B cell (primary cell): ENCODE measurements around the gene CDH12. TPM values are rescaled to one million over a fixed set of nuclear protein-coding genes. Genes with fewer than 3 reads are reported as not detected.

ENCODE experiments used
- ATAC-seq: fragments of 200-7000 bp; cut with Tn5 transposase; one replicate; pipeline ENCODE4 v1.10.0; 2021; ENCODE audit warnings: low read depth, mild to moderate bottlenecking, moderate number of reproducible peaks, moderate library complexity
- CTCF ChIA-PET: fragments of 350-600 bp; sonication (Branson Sonifier 250); formaldehyde crosslinking; loops from one replicate; lab custom pipeline; 2021; ENCODE audit warnings: antibody characterized with exemption, inconsistent platforms; lab: Charles Lee
- POLR2A ChIA-PET: fragments of 350-600 bp; sonication (Branson Sonifier 250); formaldehyde crosslinking; loops from one replicate; lab custom pipeline; 2021; ENCODE audit warnings: antibody characterized with exemption; lab: Charles Lee
- DNase-seq: peaks from one replicate; pipeline ENCODE4 v3.0.0; 2013
- H2AFZ ChIP-seq: 2 replicates; pipeline ENCODE4 v1.6.1; 2012; ENCODE audit warnings: mild to moderate bottlenecking, low read depth, low read length; ENCODE audit not compliant: insufficient read depth, poor library complexity, severe bottlenecking
- H3K27ac ChIP-seq, 2 donors: 1 replicate in 1 of 2; 2 replicates in 1 of 2; pipeline ENCODE4 v1.5.1; 2012 to 2013; ENCODE audit warnings: low read length in 2 of 2, mild to moderate bottlenecking in 2 of 2, moderate library complexity in 1 of 2
- H3K27me3 ChIP-seq, 4 experiments: fragments of 200-600 bp in 1 of 4; sonication (generic) in 1 of 4; replicated peaks in 1 of 4; 1 replicate in 2 of 4; 2 replicates in 2 of 4; pipeline versions ENCODE4 v1.6.1 to v1.7.0; 2013 to 2016; ENCODE audit warnings: low read length in 3 of 4, mild to moderate bottlenecking in 2 of 4, mixed read lengths in 1 of 4, moderate library complexity in 1 of 4; ENCODE audit not compliant: insufficient read depth in 4 of 4, control insufficient read depth in 3 of 4; ENCODE audit errors: control extremely low read depth in 1 of 4
- H3K36me3 ChIP-seq, 2 experiments: replicated peaks in 1 of 2; 1 replicate in 1 of 2; 2 replicates in 1 of 2; pipeline versions ENCODE4 v1.6.1 to v1.7.1; 2013; ENCODE audit warnings: low read length in 1 of 2; ENCODE audit not compliant: insufficient read depth in 2 of 2, control insufficient read depth in 1 of 2; ENCODE audit errors: control extremely low read depth in 1 of 2, extremely low read depth in 1 of 2
- H3K4me1 ChIP-seq, 2 donors: fragments of 200-600 bp in 1 of 2; sonication (generic) in 1 of 2; 1 replicate in 1 of 2; 2 replicates in 1 of 2; pipeline versions ENCODE4 v1.5.1 to v1.6.1; 2013 to 2017; ENCODE audit warnings: low read length in 2 of 2; ENCODE audit not compliant: control insufficient read depth in 2 of 2, insufficient read depth in 2 of 2
- H3K4me2 ChIP-seq: replicated peaks from 2 replicates; pipeline ENCODE3; 2012; ENCODE audit warnings: mild to moderate bottlenecking, low read depth, low read length; ENCODE audit not compliant: poor library complexity, severe bottlenecking
- H3K4me3 ChIP-seq, 5 experiments: fragments of 200-600 bp in 1 of 5; sonication (generic) in 1 of 5; 1 replicate in 3 of 5; 2 replicates in 2 of 5; pipeline versions ENCODE4 v1.5.1 to v1.7.0; 2011 to 2016; ENCODE audit warnings: low read length in 4 of 5, mild to moderate bottlenecking in 4 of 5, low read depth in 2 of 5, control low read depth in 1 of 5, moderate library complexity in 1 of 5; ENCODE audit not compliant: insufficient read depth in 1 of 5; ENCODE audit errors: control extremely low read depth in 1 of 5, extremely low read depth in 1 of 5
- H3K79me2 ChIP-seq: fragments of 200-600 bp; sonication (generic); one replicate; pipeline ENCODE4 v1.6.0; 2016; ENCODE audit warnings: low read length; ENCODE audit not compliant: control insufficient read depth, insufficient read depth
- H3K9ac ChIP-seq: fragments of 200-600 bp; sonication (generic); 2 replicates; pipeline ENCODE4 v1.6.1; 2017; ENCODE audit warnings: mild to moderate bottlenecking, low read length, moderate library complexity
- H3K9me3 ChIP-seq, 3 donors: one replicate each; pipeline versions ENCODE4 v1.6.1 to v1.7.1; 2013; ENCODE audit warnings: low read length in 2 of 3; ENCODE audit not compliant: control insufficient read depth in 2 of 3, insufficient read depth in 1 of 3; ENCODE audit errors: control extremely low read depth in 1 of 3
- H4K20me1 ChIP-seq: 2 replicates; pipeline ENCODE4 v1.6.0; 2012; ENCODE audit warnings: mild to moderate bottlenecking, low read length; ENCODE audit not compliant: insufficient read depth, control insufficient read depth, poor library complexity, severe bottlenecking
- H3K27ac Mint-ChIP-seq: one replicate; pipeline ENCODE4 v1.8.0; 2021; ENCODE audit warnings: mixed read lengths
- H3K27me3 Mint-ChIP-seq: one replicate; pipeline ENCODE4 v1.8.0; 2021; ENCODE audit warnings: mixed read lengths
- H3K4me1 Mint-ChIP-seq: one replicate; pipeline ENCODE4 v1.8.0; 2021; ENCODE audit warnings: mixed read lengths
- H3K4me3 Mint-ChIP-seq: one replicate; pipeline ENCODE4 v1.8.0; 2021; ENCODE audit warnings: mixed read lengths
- H3K9me3 Mint-ChIP-seq: one replicate; pipeline ENCODE4 v1.8.0; 2022; ENCODE audit warnings: mixed read lengths; ENCODE audit not compliant: insufficient read depth
- CTCF ChIP-seq: fragments of 200-600 bp; IDR thresholded peaks from one replicate; pipeline ENCODE4 v1.8.0; 2022; ENCODE audit warnings: antibody characterized with exemption, mild to moderate bottlenecking
- EZH2 ChIP-seq: IDR thresholded peaks from 2 replicates; pipeline ENCODE4 v1.6.1; 2012; ENCODE audit warnings: borderline replicate concordance, low read depth, mild to moderate bottlenecking, moderate library complexity, low read length; ENCODE audit not compliant: insufficient read depth, poor library complexity, severe bottlenecking
- WGBS: methylation state at CpG from one replicate; pipeline ENCODE4 v1.1.5; 2013; ENCODE audit warnings: missing lambda C conversion rate; ENCODE audit not compliant: insufficient coverage; 5-methylcytosine and 5-hydroxymethylcytosine counted together
- intact Hi-C: fragments of 100-400 bp; cut with micrococcal nuclease; formaldehyde crosslinking; loops from one replicate; pipeline ENCODE4 v1.10.0; 2022
- polyA plus RNA-seq: library from polyadenylated mRNA; depleted of rRNA; stranded (reverse); fragments of >200 nt; gene quantifications from 2 replicates; pipeline ENCODE4 v1.2.3, GENCODE V29; 2012
- total RNA-seq, 2 donors: library from RNA; stranded (reverse); fragments of 120-200 nt in 1 of 2; gene quantifications; 1 replicate in 1 of 2; 2 replicates in 1 of 2; pipeline versions ENCODE4 v1.2.3 to v1.2.4, GENCODE V29; 2013 to 2022

The CDH12 gene
- total and polyA plus RNA-seq, 2 donors (not counting 1 experiment from before 2014, with no cell fraction given), result not detected

GRCh38 chr5:22539762-22540161 lies 313.4 kb downstream of the CDH12 start:
- POLR2A ChIA-PET, result no interaction called here
- Mint-ChIP-seq H3K4me1 (no peaks in the 10 kb centered on the region), H3K27ac (no peak overlapping the region), H3K4me3 (no peak overlapping the region), H3K9me3 (no peaks in the 10 kb centered on the region), H3K27me3 (no peaks in the 10 kb centered on the region)
- no peak for ATAC-seq
- no peaks in the 10 kb centered on the region for H4K20me1 ChIP-seq
- TF ChIP-seq EZH2 (no peak), CTCF (no peak)
- no peak overlapping the region for H3K4me3 ChIP-seq
- H3K9ac ChIP-seq, result no peak overlapping the region
- no peak overlapping the region for H3K27ac ChIP-seq
- intact Hi-C loops, result no loop called here
- CTCF ChIA-PET, result no interaction called here
- DNase-seq, result no peak
- no peaks in the 10 kb centered on the region for H3K27me3 ChIP-seq
- no CpG with 5 or more reads among the region's 1 CpG for WGBS
- no peaks in the 10 kb centered on the region for H3K79me2 ChIP-seq
- no peak overlapping the region for H3K4me2 ChIP-seq
- no peak overlapping the region for H2AFZ ChIP-seq
- H3K9me3 ChIP-seq, result no peaks in the 10 kb centered on the region
- no peaks in the 10 kb centered on the region for H3K4me1 ChIP-seq
- H3K36me3 ChIP-seq, result no peaks in the 10 kb centered on the region

GRCh38 chr5:22531986-22532385 lies 321.2 kb downstream of the CDH12 start:
- 62% methylated on average over 3 of the region's 4 CpGs for WGBS
- Histone ChIP-seq H3K4me3 (no peak overlapping the region), H3K9ac (no peak overlapping the region), H2AFZ (no peak overlapping the region), H4K20me1 (no peaks in the 10 kb centered on the region), H3K79me2 (no peaks in the 10 kb centered on the region), H3K27ac (no peak overlapping the region), H3K9me3 (no peaks in the 10 kb centered on the region), H3K4me2 (no peak overlapping the region), H3K36me3 (no peaks in the 10 kb centered on the region), H3K27me3 (no peaks in the 10 kb centered on the region), H3K4me1 (no peaks in the 10 kb centered on the region)
- H3K4me1 Mint-ChIP-seq, result no peaks in the 10 kb centered on the region
- CTCF ChIA-PET, result no interaction called here
- peaks cover 3% of the 10 kb centered on the region for H3K9me3 Mint-ChIP-seq
- no peak overlapping the region for H3K27ac Mint-ChIP-seq
- no peak for TF ChIP-seq EZH2
- TF ChIP-seq CTCF, result no peak
- H3K4me3 Mint-ChIP-seq, result no peak overlapping the region
- ATAC-seq (no peak), DNase-seq (no peak)
- POLR2A ChIA-PET, result no interaction called here
- no peaks in the 10 kb centered on the region for H3K27me3 Mint-ChIP-seq
- intact Hi-C loops, result no loop called here
